Keratinocyte (primary cell): ENCODE data around the gene DLX6.

Experiments used
- CTCF ChIP-seq, 3 experiments: IDR thresholded peaks in 1 of 3; conservative IDR thresholded peaks in 1 of 3; optimal IDR thresholded peaks in 1 of 3; 2 replicates in 2 of 3; 3 replicates in 1 of 3; pipeline versions ENCODE3 to v1.5.1; 2011; ENCODE audit warnings: low read length in 3 of 3, mild to moderate bottlenecking in 3 of 3, moderate library complexity in 2 of 3, control low read depth in 1 of 3, inconsistent platforms in 1 of 3; ENCODE audit not compliant: insufficient read depth in 2 of 3; ENCODE audit errors: extremely low read depth in 1 of 3
- EZH2 ChIP-seq: IDR thresholded peaks from one replicate; pipeline ENCODE4 v1.6.1; 2012; ENCODE audit warnings: inconsistent platforms, mild to moderate bottlenecking, low read length, moderate library complexity

- TF ChIP-seq CTCF (optimal IDR thresholded peaks at IDR 0.05 in 1 of 3, IDR thresholded peaks at IDR 0.05 in 1 of 3, conservative IDR thresholded peaks at IDR 0.05 in 1 of 3; ENCODE audit: extremely low read depth in 1 of 3, insufficient read depth in 2 of 3, low read length in 3 of 3) (no peak), EZH2 (peak; percentile 39)
Observed at GRCh38 chr7:97016381-97017191, 11.2 kb downstream of the DLX6 start.
